Activated B cell treated with CpG ODN at 0.5 μM for 24 hours (primary cell): Measurements from ENCODE around the gene FHOD3. TPM values are rescaled to one million over a fixed set of nuclear protein-coding genes. Genes with fewer than 3 reads are reported as not detected.

Source experiments
- ATAC-seq: fragments of 200-7000 bp; cut with Tn5 transposase; one replicate; pipeline ENCODE4 v1.10.0; 2021; ENCODE audit warnings: low read depth, mild to moderate bottlenecking, moderate library complexity
- CTCF ChIA-PET: fragments of 350-600 bp; sonication (Branson Sonifier 250); formaldehyde crosslinking; loops from one replicate; lab custom pipeline; 2021; ENCODE audit warnings: antibody characterized with exemption; lab: Charles Lee
- POLR2A ChIA-PET: fragments of 350-600 bp; sonication (Branson Sonifier 250); formaldehyde crosslinking; loops from one replicate; lab custom pipeline; 2021; ENCODE audit warnings: antibody characterized with exemption; lab: Charles Lee
- DNase-seq: peaks from one replicate; pipeline ENCODE4 v3.0.0; 2022
- H3K27ac Mint-ChIP-seq: one replicate; pipeline ENCODE4 v1.8.0; 2020; ENCODE audit warnings: mixed read lengths
- H3K27me3 Mint-ChIP-seq: one replicate; pipeline ENCODE4 v1.8.0; 2021; ENCODE audit warnings: mixed read lengths
- H3K36me3 Mint-ChIP-seq: one replicate; pipeline ENCODE4 v1.8.0; 2021; ENCODE audit warnings: low read depth, mixed read lengths
- H3K4me1 Mint-ChIP-seq: one replicate; pipeline ENCODE4 v1.8.0; 2021; ENCODE audit warnings: mixed read lengths
- H3K4me3 Mint-ChIP-seq: one replicate; pipeline ENCODE4 v1.8.0; 2020; ENCODE audit warnings: mild to moderate bottlenecking, mixed read lengths
- H3K9me3 Mint-ChIP-seq: one replicate; pipeline ENCODE4 v1.8.0; 2020; ENCODE audit warnings: mixed read lengths
- CTCF ChIP-seq: fragments of 200-600 bp; IDR thresholded peaks from one replicate; pipeline ENCODE4 v1.8.0; 2022; ENCODE audit warnings: antibody characterized with exemption, mild to moderate bottlenecking
- intact Hi-C: fragments of 100-400 bp; cut with micrococcal nuclease; formaldehyde crosslinking; loops from one replicate; pipeline ENCODE4 v1.15.1; 2024
- total RNA-seq: library from RNA; stranded (reverse); gene quantifications from 2 replicates; pipeline ENCODE4 v1.2.3, GENCODE V29; 2022

FHOD3 gene
- total RNA-seq, 1 donor from 2014 or later: not detected

GRCh38 chr18:36629836-36630235 is 332.3 kb downstream of the FHOD3 start:
- CTCF ChIA-PET: no interaction called here
- no peak for TF ChIP-seq CTCF
- Mint-ChIP-seq H3K27ac (no peak overlapping the region), H3K4me3 (no peak overlapping the region), H3K4me1 (no peaks in the 10 kb centered on the region), H3K27me3 (no peaks in the 10 kb centered on the region), H3K9me3 (peaks cover 2% of the 10 kb centered on the region), H3K36me3 (no peaks in the 10 kb centered on the region)
- DNase-seq (no peak), ATAC-seq (no peak)
- intact Hi-C loops: no loop called here
- POLR2A ChIA-PET: no interaction called here

- no peak overlapping the region for H3K4me3 Mint-ChIP-seq
- ATAC-seq (no peak), DNase-seq (no peak)
- no peaks in the 10 kb centered on the region for H3K27me3 Mint-ChIP-seq
- peaks cover 2% of the 10 kb centered on the region for H3K9me3 Mint-ChIP-seq
- no peak overlapping the region for H3K27ac Mint-ChIP-seq
- ChIA-PET POLR2A (no interaction called here), CTCF (no interaction called here)
- no peaks in the 10 kb centered on the region for H3K36me3 Mint-ChIP-seq
- TF ChIP-seq CTCF: no peak
- no peaks in the 10 kb centered on the region for H3K4me1 Mint-ChIP-seq
- intact Hi-C loops: no loop called here
Observed at GRCh38 chr18:36630917-36631316, 333.4 kb downstream of the FHOD3 start.

DNA sequence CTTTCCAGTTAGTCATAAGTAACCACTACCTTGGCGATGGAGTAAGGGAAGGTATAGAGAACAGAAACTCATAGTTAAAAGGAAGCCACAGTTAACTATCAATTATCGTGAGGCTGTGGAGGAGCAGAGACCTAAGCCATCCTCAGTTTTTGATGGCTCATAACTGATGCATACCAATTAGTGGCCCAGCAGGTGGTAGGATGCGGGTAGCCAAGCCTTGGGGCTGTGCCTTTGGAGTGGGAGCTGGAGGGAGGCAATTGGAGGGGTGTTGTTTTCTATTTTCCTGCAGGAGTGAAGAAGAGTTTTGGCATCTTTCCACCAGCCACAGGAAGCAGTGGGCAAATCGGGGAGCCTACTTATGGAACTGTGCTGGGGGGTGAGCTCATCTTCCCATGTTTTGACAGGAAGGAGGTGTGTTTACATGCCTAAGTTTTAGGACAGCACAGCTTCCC is 336.5 kb downstream of the FHOD3 start:
- Mint-ChIP-seq H3K36me3 (no peaks in the 10 kb centered on the region), H3K4me3 (no peak overlapping the region), H3K27ac (no peak overlapping the region), H3K27me3 (no peaks in the 10 kb centered on the region), H3K9me3 (peaks cover 2% of the 10 kb centered on the region), H3K4me1 (no peaks in the 10 kb centered on the region)
- ATAC-seq (no peak), DNase-seq (no peak)
- TF ChIP-seq CTCF: no peak
- CTCF ChIA-PET: no interaction called here
- intact Hi-C loops: no loop called here
- POLR2A ChIA-PET: no interaction called here

DNA sequence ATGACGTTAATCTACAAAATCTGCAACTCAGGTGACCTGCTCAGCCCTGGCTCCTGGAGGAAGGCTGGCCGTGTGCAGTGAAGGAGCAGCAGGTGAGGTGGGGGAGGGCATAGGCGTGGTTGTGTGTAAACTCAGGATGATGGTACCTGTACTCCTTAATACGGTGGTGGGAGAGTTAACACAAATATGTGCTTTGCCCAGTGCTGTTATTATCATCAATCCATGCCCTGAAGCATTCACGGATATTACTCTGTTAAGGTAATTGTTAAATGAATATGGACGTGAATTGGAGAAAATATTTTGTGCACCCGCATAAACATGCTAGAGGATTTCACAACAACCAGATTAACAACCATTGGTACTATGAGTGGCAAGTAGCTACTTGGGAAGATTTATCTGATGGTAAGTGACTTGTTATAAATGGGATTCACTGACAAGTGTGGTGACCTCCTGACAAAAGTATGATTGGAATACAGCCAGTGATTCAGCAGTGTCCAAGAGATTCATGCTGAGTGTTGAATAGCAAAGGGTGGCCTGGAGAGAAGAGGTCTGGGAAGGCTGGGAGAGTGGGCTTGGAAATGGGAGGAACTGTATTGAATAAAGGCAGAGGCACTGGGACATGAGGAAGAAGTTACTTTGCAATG is 337.2 kb downstream of the FHOD3 start:
- Mint-ChIP-seq H3K27ac (no peak overlapping the region), H3K4me1 (no peaks in the 10 kb centered on the region)

More for the DNA sequence above, 337.2 kb downstream of the FHOD3 start:
- intact Hi-C loops: no loop called here
- ATAC-seq: no peak
- H3K36me3 Mint-ChIP-seq: no peaks in the 10 kb centered on the region
- no peaks in the 10 kb centered on the region for H3K27me3 Mint-ChIP-seq
- H3K4me3 Mint-ChIP-seq: no peak overlapping the region
- no peaks in the 10 kb centered on the region for H3K9me3 Mint-ChIP-seq
- no peak for DNase-seq
- TF ChIP-seq CTCF: no peak
- POLR2A ChIA-PET: no interaction called here
- CTCF ChIA-PET: no interaction called here
